Stimulated activated CD8-positive, alpha-beta memory T cell treated with anti-CD3 and anti-CD28 coated beads, Interleukin-4, amount 100 ng/mL, for 4 hours (primary cell): Measurements from ENCODE around the gene NEDD4.
"Not testable (repeated sequence)": the region's sequence is repeated elsewhere in the genome, so short reads cannot be mapped to it uniquely, and the experiment has no call there.

Source experiments
- DNase-seq, 2 donors: peaks; one replicate each; pipeline ENCODE4 v3.0.0-alpha.2; 2020; ENCODE audit warnings: low read depth in 2 of 2, low spot score in 1 of 2

Gene NEDD4

DNA sequence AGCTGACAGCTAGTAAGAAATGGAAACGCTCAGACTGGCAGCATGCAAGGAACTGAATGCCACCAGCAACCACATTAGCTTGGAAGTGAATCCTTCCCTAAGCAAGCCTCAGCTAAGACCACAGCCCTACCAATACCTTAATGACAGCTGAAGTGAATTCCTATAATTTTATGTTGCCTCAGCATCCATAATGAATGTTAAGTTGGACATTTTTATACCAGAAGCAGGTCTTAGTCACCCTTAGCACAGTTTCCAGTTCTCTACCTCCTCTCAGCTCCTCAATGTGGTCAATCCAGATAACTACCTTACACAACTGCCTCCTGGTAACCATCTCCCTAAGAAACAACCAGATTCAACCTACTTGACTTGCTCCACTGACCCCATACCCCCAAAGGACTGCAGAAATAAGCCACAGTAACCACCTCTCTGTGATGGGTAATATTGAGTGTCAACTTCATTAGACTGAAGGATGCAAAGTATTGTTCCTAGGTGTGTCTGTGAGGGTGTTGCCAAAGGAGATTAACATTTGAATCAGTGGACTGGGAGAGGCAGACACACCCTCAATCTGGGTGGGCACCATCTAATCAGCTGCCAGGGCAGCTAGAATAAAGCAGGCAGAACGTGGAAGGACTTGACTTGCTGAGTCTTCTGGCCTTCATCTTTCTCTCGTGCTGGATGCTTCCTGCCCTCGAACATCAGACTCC, 33.5 kb downstream of the NEDD4 start:
- DNase-seq: no peak

DNA sequence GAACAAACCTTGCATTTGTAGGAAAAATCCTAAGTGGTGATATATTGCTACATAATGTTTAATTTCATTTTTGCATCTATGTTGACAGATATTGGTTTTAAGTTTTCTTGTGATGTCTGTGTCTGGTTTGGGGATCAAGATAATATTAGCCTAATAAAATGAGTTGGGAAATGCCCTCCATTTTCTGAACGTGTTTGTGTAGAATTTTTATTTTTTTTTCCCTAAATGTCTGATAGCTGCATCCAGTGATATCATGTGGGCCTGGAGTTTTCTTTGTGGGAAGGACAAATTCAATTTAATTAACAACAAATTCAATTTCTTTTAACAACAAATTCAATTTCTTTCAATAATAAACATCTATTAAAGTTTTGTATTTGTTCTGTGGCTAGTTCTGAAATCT, 35.1 kb downstream of the NEDD4 start:
- no peak for DNase-seq

DNA sequence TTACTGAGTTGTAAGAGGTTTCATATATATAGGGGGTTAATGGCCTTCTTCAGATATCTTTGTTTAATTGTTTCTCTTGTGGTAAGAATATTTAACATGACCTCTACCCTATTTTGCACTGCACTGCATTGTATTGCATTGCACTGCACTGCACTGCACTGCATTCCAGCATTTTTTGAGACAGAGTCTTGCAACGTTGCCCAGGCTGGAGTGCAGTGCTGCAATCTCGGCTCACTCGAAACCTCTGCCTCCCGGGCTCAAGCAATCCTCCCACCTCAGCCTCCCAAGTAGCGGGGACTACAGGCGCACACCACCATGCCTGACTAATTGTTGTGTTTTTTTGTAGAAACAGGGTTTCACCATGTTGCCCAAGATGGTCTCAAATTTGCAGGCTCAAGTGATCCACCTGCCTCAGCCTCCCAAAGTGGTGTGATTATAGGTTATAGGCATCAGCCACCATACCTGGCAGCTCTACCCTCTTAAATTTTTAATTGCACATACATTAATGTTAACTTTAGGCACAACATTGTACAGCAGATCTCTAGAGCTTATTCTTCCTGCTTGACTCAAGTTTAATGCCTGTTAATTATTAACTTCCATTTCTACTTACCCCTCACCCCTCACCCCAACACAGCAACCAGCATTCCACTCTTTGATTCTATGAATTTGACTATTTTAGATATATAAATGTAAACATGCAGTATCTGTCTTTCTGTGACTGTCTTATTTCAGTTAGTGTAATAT, 38.4 kb downstream of the NEDD4 start:
- no peak for DNase-seq

DNA sequence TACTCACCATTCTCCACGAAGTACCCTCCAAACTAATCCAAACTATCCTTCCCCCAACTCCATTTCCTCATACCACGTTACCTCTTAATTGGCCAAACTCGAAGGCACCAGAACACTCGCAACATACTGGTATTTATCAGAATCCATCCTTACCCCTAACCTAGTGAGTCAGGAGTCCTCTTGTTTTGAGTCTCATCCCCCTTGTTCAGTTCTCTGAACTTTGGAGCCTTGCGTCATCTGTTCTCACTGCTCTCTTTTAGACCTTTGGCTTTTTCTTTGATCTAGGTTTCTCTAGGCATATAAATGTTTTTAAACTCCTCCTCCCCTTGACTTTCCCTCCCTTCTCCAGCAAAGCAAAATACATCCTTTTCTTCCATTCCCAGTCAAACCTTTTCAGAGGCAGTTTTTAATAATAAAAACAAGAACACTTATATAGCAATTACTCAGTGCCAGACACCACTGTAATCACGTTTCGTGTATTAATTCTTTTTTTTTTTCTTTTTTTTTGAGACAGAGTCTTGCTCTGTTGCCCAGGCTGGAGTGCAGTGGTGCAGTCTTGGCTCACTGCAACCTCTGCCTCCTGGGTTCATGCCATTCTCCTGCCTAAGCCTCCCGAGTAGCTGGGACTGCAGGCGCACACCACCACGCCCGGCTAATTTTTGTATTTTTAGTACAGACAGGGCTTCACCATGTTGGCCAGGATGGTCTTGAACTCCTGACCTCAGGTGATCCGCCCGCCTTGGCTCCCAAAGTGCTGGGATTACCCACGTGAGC, 40.7 kb downstream of the NEDD4 start:
- not testable (repeated sequence) for DNase-seq

DNA sequence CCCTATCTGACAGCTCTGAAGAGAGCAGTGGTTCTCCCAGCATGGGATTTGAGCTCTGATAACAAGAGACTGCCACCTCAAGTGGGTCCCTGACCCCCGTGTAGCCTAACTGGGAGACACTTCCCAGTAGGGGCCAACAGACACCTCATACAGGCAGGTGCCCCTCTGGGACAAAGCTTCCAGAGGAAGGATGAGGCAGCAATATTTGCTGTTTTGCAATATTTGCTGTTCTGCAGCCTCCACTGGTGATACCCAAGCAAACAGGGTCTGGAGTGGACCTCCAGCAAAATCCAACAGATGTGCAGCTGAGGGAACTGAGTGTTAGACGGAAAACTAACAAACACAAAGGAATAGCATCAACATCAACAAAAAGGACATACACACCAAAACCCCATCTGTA, 48.8 kb downstream of the NEDD4 start:
- DNase-seq: not testable (repeated sequence)

DNA sequence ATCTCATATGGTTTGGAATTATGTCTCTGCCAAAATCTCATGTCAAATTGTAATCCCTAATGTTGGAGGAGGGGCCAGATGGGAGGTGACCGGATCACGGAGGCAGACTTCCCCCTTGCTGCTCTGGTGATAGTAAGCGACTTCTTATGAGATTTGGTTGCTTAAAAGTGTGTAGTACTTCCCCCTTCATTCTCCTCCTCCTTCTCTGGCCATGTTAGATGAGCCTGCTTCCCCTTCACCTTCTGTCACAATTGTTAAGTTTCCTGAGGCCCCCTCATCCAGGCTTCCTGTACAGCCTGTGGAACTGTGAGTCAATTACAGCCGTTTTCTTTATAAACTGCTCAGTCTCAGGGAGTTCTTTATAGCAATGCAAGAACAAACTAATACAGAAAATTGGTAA, 51.1 kb downstream of the NEDD4 start:
- DNase-seq: no peak

DNA sequence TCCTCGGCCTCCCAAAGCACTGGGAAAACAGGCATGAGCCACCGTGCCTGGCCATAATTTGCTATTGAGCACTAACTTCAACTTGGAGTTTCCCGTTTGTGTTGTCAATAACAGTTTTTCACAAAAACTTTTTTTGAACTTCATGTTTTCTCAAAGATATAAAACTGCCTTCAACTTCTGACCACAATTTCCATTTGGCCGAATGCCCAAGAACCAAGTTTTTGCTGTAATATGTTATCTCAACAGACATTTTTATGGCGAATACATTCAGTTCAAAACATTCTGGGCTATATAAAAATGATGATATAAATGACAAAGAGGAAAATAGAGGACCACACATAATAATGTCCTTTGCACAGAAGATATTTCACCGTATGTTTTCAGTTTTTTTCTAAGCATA, 56.4 kb downstream of the NEDD4 start:
- no peak for DNase-seq

DNA sequence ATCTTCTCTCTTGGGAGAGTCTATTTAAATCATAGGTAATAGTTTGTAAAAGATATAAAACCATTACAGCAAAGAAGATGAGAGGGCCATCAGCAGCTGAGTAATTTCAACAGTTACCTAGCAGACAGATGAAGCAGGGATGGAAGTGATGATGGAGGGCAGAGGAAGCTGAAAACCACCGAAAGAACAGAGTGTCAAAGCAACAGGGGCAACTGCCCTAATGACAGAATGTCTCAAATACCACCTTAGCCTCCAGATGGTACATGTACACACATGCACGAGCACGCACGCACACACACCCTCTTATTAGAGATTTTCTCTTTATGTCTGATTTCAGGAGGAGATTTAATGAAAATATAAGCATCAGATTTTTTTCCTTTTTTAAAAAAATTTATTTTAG, 64.5 kb downstream of the NEDD4 start:
- no peak for DNase-seq

DNA sequence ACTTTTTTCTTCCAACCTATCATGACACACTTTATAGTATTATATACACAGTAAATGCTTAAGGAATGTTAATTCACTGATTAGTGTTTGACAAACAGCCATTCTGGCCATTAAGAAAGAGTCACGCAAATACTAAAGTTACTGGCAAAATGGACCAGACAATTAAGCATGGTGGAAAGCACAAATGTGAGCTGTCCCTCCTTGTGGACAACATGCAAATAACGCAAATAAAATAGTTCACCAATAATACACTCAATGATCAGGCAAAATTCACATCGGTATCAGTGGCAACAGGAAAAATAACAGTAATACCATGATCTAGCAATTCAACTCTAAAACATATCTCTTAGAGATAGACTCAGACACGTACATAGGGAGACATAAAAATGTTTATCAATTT, 71.7 kb downstream of the NEDD4 start:
- no peak for DNase-seq

DNA sequence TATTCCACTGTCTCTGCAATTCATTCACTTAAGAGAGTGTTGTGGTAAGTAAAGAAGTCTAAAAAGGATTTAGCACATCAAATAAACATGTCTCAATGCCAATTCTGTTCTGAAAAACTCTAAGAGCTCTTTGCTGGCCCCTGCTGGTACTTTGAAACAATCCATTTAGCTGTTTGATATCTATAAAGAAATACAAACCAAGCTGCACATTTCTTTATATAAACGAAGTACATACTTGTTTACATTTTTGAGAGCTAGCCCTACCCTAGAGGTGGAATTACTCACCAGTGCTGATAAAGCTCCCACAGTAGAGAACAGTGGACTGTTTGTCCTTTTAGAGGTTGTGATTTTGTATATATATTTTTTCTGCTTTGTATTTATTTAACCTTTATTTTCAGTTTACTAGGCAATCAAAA, 75.5 kb downstream of the NEDD4 start:
- no peak for DNase-seq

DNA sequence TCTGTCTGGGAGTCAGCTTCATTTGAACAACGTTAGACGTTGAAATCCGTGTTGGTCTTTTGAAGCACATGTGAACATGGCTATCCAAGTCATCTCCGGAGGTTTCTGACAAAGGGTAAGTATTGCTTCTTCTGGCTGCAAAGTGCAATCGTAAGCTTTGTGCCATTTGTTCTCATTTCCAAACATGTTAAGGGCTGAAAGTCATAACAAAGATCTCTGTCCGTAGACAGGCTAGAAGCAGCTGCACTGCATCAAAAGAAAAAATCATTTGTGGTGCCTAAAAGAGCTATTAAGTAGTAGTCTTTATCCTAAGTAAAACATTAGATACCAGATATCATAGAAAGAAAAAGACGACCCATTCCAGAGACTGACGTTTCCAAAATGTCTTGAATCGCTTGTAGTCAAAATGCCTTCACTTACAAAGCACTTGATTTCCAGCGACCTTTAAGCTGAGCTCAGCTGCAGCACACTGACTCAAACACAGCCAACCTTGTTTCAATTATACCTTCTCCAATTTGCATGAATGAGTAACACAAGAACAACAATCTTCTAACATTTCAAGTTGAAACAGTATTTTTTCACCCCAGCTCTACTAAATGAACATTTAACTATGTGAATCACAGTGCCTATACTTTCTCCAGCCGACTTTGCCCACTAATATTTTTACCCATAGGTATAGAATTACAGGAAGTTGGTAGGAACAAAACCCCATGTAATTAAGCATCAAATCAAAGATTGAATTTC, 76.6 kb downstream of the NEDD4 start:
- DNase-seq: no peak

DNA sequence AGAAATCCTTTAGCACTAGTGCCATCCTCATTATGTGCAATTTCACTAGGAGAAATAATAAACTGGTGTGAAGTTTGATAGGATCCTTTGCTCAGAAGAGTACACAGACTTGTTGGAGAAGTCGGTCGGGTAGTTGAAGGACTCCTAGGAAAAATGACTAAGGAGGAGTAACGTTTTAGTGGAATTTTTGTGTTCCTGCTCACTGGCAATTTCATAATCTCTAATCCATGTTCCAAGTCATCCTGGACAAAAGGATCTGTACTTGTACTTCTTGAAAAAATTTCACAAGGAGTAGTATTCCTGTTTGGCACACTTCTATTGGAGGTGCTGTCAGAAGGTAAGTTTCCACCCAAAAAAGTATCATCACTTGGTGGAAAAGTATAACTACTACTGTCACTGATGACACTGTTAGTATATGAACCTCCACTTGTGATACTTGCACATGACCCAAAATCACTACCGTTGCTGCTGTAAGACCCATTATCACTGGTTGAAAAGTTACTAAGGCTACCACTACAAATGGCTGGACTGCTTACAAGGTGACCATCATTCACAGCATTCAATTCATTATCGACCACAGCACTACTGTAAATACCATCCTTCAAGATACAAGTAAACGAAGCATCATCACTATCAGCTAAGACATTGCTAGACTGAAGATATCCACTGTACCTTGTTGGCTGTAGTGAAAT, 77.4 kb downstream of the NEDD4 start:
- no peak for DNase-seq

DNA sequence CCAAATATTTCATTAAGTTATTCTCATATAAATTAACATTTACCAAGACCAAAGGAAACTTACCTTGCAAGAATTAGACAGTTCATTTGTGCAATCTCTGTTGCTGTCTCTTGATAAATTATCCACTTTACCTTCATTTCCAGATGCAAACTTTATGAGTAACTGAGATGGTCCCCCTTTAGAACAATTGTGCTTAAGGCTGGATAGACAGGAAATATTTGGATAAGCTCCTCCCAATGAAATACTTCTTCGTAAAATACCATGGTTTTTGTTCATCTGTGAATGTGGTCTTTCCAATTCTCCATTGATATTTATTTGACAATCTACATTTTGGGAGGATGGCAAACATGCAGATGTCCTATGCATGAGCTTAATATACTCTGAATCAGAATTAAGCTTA, 78.2 kb downstream of the NEDD4 start:
- DNase-seq: no peak

DNA sequence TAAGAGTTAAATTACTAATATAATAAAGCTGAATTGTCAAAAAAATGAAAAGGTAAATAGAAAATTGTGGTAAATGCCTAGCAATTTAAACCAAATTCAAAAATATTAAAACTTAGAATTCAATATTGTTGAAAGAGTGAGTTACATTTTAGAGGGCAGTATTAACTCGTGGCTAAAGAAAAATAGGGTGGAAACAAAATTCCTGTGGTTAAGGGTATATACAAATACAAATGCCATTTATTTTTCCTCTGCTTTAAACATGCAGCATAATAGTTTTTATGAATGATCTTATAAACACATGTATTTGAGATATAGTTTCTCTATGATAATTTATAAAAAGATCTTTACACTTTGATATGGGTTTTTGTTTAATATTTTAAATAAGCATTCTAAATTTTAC, 79.0 kb downstream of the NEDD4 start:
- DNase-seq: no peak

DNA sequence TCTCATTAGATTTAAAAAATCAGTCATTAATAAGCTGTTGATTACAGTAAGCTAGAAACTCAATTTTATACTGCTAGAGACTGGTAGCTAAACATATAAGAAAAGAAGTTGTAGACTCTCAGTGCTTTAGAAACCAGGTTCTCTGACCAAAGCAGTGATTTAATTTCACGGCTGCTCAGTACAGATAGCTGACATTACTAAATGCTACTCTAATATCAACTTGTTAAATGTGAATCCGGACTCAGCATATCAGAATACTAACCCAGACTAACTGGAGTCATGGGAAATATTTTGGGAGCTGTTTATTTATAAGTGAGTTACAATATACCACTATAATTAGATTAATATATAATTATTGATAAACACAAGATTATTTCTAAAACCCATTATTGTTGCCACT, 80.4 kb downstream of the NEDD4 start:
- DNase-seq: no peak

DNA sequence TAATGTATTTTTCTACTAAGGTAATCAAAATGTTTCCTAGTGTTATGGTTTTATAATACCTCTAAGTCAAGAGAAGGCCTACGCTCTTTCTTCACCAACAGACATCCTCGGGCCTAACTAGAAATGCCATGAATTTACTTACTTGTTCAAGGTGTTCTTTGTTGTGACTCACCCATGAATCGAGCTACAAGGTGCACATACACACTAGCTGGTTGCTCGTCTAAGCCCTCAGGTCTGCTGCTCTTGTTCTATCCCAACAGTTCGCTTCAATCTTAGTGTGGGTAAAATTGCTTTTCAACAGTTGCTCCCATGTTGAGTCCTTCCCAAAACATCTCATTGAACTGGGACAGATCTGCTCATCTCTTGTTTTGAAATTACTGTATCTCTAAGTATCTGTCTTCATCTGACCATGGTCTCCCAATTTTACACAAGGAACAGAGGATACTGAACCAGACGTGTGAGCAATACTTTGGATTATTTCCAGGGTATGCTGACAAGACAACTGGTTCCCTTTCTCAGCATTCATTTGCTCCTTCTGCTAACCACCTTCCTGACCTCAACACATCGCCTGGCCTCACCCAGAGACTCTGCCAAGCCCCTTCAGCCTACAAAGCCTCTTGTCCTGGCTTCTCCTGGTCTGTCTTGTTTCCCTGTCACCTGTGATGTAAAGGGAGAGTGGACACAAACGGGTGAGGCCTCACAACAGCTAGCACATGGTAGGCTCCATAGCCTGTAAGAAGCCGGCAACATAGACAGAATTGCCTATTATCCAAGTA, 84.2 kb downstream of the NEDD4 start:
- DNase-seq: no peak

DNA sequence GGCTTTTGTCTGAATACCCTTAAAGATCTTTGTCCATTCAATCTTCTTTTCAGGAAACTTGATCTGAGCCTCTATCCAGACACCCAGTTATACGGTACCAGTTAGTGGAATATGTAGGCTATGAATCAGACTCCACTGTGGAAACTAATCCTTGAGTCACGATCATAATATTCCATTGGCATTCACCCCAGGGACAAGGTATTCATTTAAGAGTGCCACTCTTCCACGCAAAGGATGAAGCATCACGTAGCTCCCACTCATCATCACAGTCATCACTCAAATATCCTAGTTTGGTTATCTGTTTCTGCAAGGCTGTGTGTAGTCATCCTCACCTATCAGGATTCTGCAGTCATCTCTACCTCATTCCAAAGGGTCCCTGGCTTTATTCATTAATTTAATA, 85.6 kb downstream of the NEDD4 start:
- no peak for DNase-seq

DNA sequence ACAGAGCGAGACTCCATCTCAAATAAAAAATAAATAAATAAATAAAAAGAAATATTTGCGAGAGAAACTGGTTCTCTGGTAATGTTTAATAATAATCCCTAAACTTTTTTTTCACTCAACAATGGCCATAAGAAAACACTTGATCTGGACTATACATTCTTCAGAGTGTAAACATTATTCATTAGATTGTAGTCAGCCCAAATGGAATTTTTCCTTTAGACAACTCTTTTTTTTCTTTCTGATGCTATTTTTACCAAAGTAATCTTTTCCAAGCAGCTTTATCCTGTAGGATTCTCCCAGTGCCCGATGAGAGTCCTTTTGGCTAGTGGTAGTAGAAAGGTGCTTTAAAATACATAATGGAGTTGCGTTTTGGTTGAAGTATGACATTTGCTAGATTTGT, 90.4 kb downstream of the NEDD4 start:
- DNase-seq: no peak

DNA sequence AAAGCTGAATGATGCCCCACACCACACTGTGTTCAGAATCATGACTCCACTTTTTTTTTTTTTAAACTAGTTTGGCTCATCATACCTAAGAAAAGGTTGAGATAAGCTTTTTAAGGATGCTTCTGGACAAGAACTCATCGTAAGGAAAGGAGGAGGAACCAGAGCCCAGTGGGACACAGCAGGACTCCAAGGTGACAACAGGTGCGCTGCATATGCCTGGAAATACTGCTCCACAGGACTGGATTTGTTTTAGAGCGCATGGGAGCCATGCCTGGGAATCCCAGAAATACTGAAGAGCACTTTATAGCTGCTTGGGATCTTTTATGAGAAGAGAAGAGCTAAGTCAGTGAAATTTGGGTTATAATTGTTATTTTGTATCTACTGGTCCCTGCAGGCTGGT, 93.4 kb downstream of the NEDD4 start:
- no peak for DNase-seq

DNA sequence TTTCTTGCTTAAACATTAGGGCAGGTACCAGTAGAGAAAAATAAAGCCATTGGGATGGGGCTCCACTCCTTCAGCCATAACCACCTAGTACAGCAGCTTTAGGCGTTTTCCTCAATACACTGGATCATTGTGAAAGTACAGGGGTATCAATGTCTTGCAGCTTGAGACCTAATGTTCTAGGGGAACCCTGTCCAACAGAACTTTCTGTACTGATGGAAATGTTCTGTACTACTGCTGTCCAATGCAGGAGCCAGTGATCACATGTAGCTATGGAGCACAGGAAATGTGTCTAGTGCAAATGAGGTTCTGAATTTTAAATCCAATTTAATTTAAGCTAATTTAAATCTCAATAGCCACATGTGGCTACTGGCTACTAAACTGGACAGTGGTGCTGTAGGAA, 93.9 kb downstream of the NEDD4 start:
- no peak for DNase-seq
